Measurements from ENCODE around the gene CROCC2.

Gene CROCC2

DNA sequence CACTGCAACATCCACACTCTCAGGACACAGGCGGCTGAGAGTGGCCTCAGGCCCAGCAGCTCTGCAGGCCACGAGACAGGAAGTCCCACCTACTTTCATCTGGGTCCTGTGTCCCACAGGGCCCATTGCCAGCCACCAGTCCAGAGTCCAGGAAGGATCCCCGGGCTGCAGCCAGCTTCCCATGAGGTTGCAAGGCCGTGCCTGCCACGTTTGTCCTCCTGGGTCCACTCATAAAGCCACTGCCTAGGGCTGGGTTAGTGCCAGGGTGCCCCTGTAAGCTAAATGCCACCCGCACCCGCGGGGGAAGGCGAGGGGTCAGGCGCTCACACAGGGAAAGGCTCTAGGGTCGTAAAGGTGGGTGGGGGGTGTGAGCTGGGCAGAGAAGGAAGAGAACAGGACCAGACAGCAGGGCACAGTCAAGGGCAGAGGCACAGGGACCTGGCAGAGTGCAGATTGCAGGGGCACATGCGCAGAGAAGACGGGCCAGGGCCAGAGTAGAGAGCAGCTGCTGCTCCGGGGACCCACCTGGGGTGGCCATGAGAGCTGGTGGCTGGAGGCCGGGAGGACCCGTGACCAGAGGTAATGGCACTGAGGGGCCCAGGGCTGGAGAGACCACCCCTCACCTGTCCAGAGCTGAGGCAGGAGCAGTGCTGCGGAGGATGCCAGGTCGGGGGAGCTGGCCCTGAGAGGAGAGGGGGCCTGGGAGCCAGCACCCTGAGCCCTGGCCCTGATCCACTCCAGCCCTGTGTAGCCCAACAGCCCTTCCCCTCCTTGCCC lies 29.5 kb upstream of the CROCC2 start:
- no peak for DNase-seq (ENCODE audit: low read depth)
- H3K4me3 ChIP-seq (ENCODE audit: low read depth, low read length), result no peak overlapping the region
- TF ChIP-seq, protein P1, sequence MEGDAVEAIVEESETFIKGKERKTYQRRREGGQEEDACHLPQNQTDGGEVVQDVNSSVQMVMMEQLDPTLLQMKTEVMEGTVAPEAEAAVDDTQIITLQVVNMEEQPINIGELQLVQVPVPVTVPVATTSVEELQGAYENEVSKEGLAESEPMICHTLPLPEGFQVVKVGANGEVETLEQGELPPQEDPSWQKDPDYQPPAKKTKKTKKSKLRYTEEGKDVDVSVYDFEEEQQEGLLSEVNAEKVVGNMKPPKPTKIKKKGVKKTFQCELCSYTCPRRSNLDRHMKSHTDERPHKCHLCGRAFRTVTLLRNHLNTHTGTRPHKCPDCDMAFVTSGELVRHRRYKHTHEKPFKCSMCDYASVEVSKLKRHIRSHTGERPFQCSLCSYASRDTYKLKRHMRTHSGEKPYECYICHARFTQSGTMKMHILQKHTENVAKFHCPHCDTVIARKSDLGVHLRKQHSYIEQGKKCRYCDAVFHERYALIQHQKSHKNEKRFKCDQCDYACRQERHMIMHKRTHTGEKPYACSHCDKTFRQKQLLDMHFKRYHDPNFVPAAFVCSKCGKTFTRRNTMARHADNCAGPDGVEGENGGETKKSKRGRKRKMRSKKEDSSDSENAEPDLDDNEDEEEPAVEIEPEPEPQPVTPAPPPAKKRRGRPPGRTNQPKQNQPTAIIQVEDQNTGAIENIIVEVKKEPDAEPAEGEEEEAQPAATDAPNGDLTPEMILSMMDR (IDR thresholded peaks at IDR 0.05; ENCODE audit: control insufficient read depth, extremely low read depth, insufficient read depth), result no peak

GRCh38 chr2:240877460-240878340 lies 28.4 kb upstream of the CROCC2 start:
- no peak overlapping the region for H3K4me3 ChIP-seq (ENCODE audit: low read depth, low read length)
- DNase-seq (ENCODE audit: low read depth), result no peak
- TF ChIP-seq, protein P1 (IDR thresholded peaks at IDR 0.05; ENCODE audit: control insufficient read depth, extremely low read depth, insufficient read depth), result no peak

DNA sequence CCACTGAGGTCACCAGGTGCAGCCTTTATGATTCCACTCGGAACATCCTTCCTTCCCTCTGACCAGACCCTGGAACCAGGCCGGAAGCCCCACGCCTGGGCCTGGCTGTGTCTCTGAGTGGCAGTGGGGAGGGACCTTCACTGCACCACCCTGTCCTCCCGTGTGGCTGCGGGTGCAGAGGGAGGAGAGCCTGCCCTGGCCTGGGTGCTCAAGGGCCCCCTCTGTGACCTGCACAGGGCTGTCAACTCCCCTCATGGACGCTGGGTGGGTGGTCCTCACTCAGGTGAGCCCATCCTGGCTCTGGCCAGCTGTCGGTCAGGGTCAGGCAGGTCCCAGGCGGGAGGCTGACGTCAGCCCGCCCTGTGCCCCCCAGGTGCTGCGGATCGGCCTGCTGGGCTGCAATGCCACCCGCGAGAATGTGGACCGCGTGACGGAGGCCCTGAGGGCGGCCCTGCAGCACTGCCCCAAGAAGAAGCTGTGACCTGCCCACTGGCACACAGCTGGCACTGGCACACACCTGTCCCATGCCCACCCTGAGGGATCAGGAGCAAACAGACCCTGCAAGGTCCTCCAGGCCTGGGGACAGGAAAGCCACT lies 27.7 kb upstream of the CROCC2 start:
- no peak overlapping the region for H3K4me3 ChIP-seq (ENCODE audit: low read depth, low read length)
- TF ChIP-seq, protein P1 (IDR thresholded peaks at IDR 0.05; ENCODE audit: control insufficient read depth, extremely low read depth, insufficient read depth), result no peak
- DNase-seq (ENCODE audit: low read depth), result no peak

GRCh38 chr2:240879105-240879504 lies 27.0 kb upstream of the CROCC2 start:
- DNase-seq (ENCODE audit: low read depth), result no peak
- no peak overlapping the region for H3K4me3 ChIP-seq (ENCODE audit: low read depth, low read length)
- TF ChIP-seq, protein P1 (IDR thresholded peaks at IDR 0.05; ENCODE audit: control insufficient read depth, extremely low read depth, insufficient read depth), result no peak

DNA sequence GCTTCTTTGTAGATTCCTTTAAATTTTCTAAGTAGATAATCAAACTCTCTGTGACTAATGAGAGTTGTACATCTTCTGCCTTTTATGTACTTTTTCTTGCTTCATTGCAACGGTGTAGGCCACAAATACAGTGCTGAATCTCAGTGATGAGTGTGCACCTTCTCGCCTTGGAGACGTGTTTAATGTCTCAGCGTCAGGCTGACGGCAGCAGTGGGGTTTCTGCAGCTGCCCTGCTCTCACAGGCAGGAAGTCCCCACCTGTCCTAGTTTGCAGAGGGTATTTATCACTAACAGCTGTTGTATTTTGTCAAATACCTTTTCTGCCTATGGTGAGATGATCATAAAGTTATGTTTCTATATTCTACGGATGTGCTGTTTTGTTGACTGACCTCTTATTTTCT lies 24.2 kb upstream of the CROCC2 start:
- DNase-seq (ENCODE audit: low read depth), result no peak
- no peak overlapping the region for H3K4me3 ChIP-seq (ENCODE audit: low read depth, low read length)
- TF ChIP-seq, protein P1 (IDR thresholded peaks at IDR 0.05; ENCODE audit: control insufficient read depth, extremely low read depth, insufficient read depth), result no peak

GRCh38 chr2:240884221-240884620 lies 21.9 kb upstream of the CROCC2 start:
- TF ChIP-seq, protein P1 (IDR thresholded peaks at IDR 0.05; ENCODE audit: control insufficient read depth, extremely low read depth, insufficient read depth), result no peak
- no peak for DNase-seq (ENCODE audit: low read depth)
- H3K4me3 ChIP-seq (ENCODE audit: low read depth, low read length), result no peak overlapping the region

Data from LNCaP clone FGC (cell line).